ENCODE data around the gene MSL1.

MSL1 gene

DNA sequence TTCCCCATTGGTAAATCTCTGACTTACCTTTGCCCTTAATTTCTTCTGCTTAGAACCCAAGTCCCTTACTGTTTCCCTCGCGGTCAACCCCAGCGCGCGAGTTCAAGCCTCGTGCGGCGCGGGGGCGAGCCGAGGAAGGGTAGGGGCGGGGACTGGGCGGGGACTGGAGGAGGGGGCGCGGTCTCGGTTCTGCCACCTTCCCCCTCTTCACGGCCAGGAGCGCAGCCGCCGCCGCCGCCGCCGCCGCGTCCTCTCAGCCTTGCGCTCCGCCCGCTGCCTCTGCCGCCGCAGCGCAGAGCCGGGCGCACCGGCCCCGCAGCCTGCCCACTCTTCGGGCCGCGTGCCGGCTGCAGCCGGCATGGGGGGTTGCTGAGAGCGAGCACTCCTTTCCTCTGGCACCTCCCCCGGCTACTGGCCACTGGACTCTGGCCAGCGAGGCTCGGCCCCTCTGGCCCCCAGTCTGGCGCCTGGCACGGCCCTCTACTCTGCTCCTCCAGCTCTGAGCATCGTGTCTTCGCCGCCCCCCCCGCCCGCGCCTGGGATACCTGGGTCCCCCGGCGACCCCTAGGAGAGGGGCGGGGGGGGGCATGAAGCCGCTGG, 55.6 kb downstream of the MSL1 start, which contains the start of gene RAPGEFL1:
Gene RAPGEFL1, plus strand, starts transcription at position 196 of the 600 bp plus-strand sequence. Its CDS starts 392 bp downstream, at position 588.
- H2BK15ac ChIP-seq (ENCODE audit: low read length), result peak within 1 kb of the TSS; percentile 41
- no peaks in the 10 kb centered on the region for H3K79me1 ChIP-seq (ENCODE audit: low read depth, low read length)
- H3K27me3 ChIP-seq (ENCODE audit: control insufficient read depth in 3 of 3, insufficient read depth in 3 of 3, low read depth in 1 of 3, low read length in 3 of 3), result no peaks in the 10 kb centered on the region
- peaks cover 5 to 70% of the 10 kb centered on the region in 2 donors for H3K36me3 ChIP-seq (replicated peaks in 1 of 2; ENCODE audit: control insufficient read depth in 2 of 2, insufficient read depth in 2 of 2, low read length in 2 of 2)
- WGBS, 2 donors (ENCODE audit: extremely low coverage in 2 of 2, insufficient read length in 2 of 2, insufficient replicate concordance in 1 of 2), result no CpG with 5 or more reads among the region's 57 CpGs
- H3K4me1 ChIP-seq (ENCODE audit: control insufficient read depth in 2 of 2, insufficient read depth in 1 of 2, low read depth in 1 of 2, low read length in 2 of 2), result peaks cover 5 to 27% of the 10 kb centered on the region in 2 donors
- H4K8ac ChIP-seq (ENCODE audit: low read depth, low read length), result no peak within 1 kb of the TSS
- no peak within 1 kb of the TSS for H2BK5ac ChIP-seq (ENCODE audit: low read length)
- peak within 1 kb of the TSS; percentile 70 for H2BK12ac ChIP-seq (ENCODE audit: low read length)
- H3K23ac ChIP-seq (ENCODE audit: low read depth, low read length, poor library complexity), result peak within 1 kb of the TSS; percentile 80
- H3K9me3 ChIP-seq (replicated peaks in 1 of 2; ENCODE audit: control insufficient read depth in 2 of 2, insufficient read depth in 1 of 2, low read depth in 1 of 2, low read length in 2 of 2), result no peaks in the 10 kb centered on the region
- H3K14ac ChIP-seq (ENCODE audit: low read length), result peak within 1 kb of the TSS; percentile 67
- no peak within 1 kb of the TSS for H2AFZ ChIP-seq (ENCODE audit: low read length)
- H2BK120ac ChIP-seq (ENCODE audit: low read depth, low read length), result no peak within 1 kb of the TSS
- peak within 1 kb of the TSS; percentile 92 for H2AK5ac ChIP-seq (ENCODE audit: low read depth, low read length)
- H3K4ac ChIP-seq (ENCODE audit: low read length), result peak within 1 kb of the TSS; percentile 25
- peak within 1 kb of the TSS; percentile 90 for H3K4me2 ChIP-seq (ENCODE audit: insufficient read depth, low read length, poor library complexity, severe bottlenecking)
- peak within 1 kb of the TSS; percentile 60 for H3K9ac ChIP-seq (ENCODE audit: low read depth, low read length, poor library complexity)
- H3K18ac ChIP-seq (ENCODE audit: low read length), result peak within 1 kb of the TSS; percentile 99
- peak; percentile 75 for DNase-seq (ENCODE audit: low spot score)
- no peak within 1 kb of the TSS for H4K91ac ChIP-seq (ENCODE audit: low read depth, low read length, poor library complexity)
- peak within 1 kb of the TSS in 1 of 2 donors; percentile 73 for H3K4me3 ChIP-seq (ENCODE audit: low read length in 2 of 2)
- peak within 1 kb of the TSS; percentile 58 for H3K27ac ChIP-seq (replicated peaks; ENCODE audit: low read length)

DNA sequence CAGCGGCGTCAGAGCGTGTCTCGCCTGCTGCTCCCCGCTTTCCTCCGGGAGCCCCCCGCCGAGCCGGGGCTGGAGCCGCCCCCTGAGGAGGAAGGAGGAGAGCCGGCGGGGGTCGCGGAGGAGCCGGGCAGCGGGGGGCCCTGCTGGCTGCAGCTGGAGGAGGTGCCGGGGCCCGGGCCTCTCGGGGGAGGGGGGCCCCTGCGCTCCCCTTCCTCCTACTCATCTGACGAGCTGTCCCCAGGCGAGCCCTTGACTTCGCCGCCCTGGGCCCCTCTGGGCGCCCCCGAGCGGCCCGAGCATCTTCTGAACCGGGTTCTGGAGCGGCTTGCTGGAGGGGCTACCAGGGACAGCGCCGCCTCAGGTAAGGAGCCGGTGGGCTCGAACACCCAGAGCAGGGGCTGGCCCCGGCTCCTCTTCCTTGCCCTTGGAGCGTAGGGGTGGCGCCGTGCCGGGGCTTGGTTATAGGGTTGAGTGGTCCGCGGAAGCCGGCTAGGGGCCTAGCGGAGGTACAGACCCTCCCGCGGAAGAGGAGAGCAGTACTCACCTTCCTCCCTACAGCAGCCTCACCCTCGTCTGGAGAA, 56.3 kb downstream of the MSL1 start:
- peaks cover 5 to 63% of the 10 kb centered on the region in 2 donors for H3K36me3 ChIP-seq (replicated peaks in 1 of 2; ENCODE audit: control insufficient read depth in 2 of 2, insufficient read depth in 2 of 2, low read length in 2 of 2)
- no peak overlapping the region for H2AFZ ChIP-seq (ENCODE audit: low read length)
- H3K4ac ChIP-seq (ENCODE audit: low read length), result no peak overlapping the region
- H3K27me3 ChIP-seq (ENCODE audit: control insufficient read depth in 3 of 3, insufficient read depth in 3 of 3, low read depth in 1 of 3, low read length in 3 of 3), result no peaks in the 10 kb centered on the region
- peak overlapping the region; percentile 92 for H2AK5ac ChIP-seq (ENCODE audit: low read depth, low read length)
- no CpG with 5 or more reads among the region's 46 CpGs for WGBS, 2 donors (ENCODE audit: extremely low coverage in 2 of 2, insufficient read length in 2 of 2, insufficient replicate concordance in 1 of 2)
- H3K23ac ChIP-seq (ENCODE audit: low read depth, low read length, poor library complexity), result peak overlapping the region; percentile 80
- peak overlapping the region; percentile 40 for H3K9ac ChIP-seq (ENCODE audit: low read depth, low read length, poor library complexity)
- no peak overlapping the region for H2BK5ac ChIP-seq (ENCODE audit: low read length)
- no peak overlapping the region for H4K8ac ChIP-seq (ENCODE audit: low read depth, low read length)
- H2BK12ac ChIP-seq (ENCODE audit: low read length), result peak overlapping the region; percentile 41
- peak overlapping the region; percentile 8 for H3K14ac ChIP-seq (ENCODE audit: low read length)
- no peak overlapping the region for H2BK15ac ChIP-seq (ENCODE audit: low read length)
- no peak overlapping the region for H2BK120ac ChIP-seq (ENCODE audit: low read depth, low read length)
- H3K9me3 ChIP-seq (replicated peaks in 1 of 2; ENCODE audit: control insufficient read depth in 2 of 2, insufficient read depth in 1 of 2, low read depth in 1 of 2, low read length in 2 of 2), result no peaks in the 10 kb centered on the region
- peak overlapping the region in 1 of 2 donors; percentile 67 for H3K4me3 ChIP-seq (ENCODE audit: low read length in 2 of 2)
- peak overlapping the region; percentile 89 for H3K18ac ChIP-seq (ENCODE audit: low read length)
- H3K79me1 ChIP-seq (ENCODE audit: low read depth, low read length), result no peaks in the 10 kb centered on the region
- peaks cover 5 to 27% of the 10 kb centered on the region in 2 donors for H3K4me1 ChIP-seq (ENCODE audit: control insufficient read depth in 2 of 2, insufficient read depth in 1 of 2, low read depth in 1 of 2, low read length in 2 of 2)
- peak overlapping the region; percentile 90 for H3K4me2 ChIP-seq (ENCODE audit: insufficient read depth, low read length, poor library complexity, severe bottlenecking)
- no peak overlapping the region for H4K91ac ChIP-seq (ENCODE audit: low read depth, low read length, poor library complexity)
- H3K27ac ChIP-seq (replicated peaks; ENCODE audit: low read length), result no peak overlapping the region
- DNase-seq (ENCODE audit: low spot score), result no peak

- H2BK15ac ChIP-seq (ENCODE audit: low read length), result no peak overlapping the region
- H3K4me3 ChIP-seq (ENCODE audit: low read length in 2 of 2), result peak overlapping the region in 1 of 2 donors; percentile 67
- H3K79me1 ChIP-seq (ENCODE audit: low read depth, low read length), result no peaks in the 10 kb centered on the region
- H3K18ac ChIP-seq (ENCODE audit: low read length), result peak overlapping the region; percentile 89
- peak overlapping the region; percentile 92 for H2AK5ac ChIP-seq (ENCODE audit: low read depth, low read length)
- H3K4me2 ChIP-seq (ENCODE audit: insufficient read depth, low read length, poor library complexity, severe bottlenecking), result peak overlapping the region; percentile 90
- peaks cover 5 to 27% of the 10 kb centered on the region in 2 donors for H3K4me1 ChIP-seq (ENCODE audit: control insufficient read depth in 2 of 2, insufficient read depth in 1 of 2, low read depth in 1 of 2, low read length in 2 of 2)
- peak overlapping the region; percentile 95 for H3K4ac ChIP-seq (ENCODE audit: low read length)
- no peak overlapping the region for H4K8ac ChIP-seq (ENCODE audit: low read depth, low read length)
- H2BK5ac ChIP-seq (ENCODE audit: low read length), result no peak overlapping the region
- DNase-seq (ENCODE audit: low spot score), result no peak
- H3K23ac ChIP-seq (ENCODE audit: low read depth, low read length, poor library complexity), result peak overlapping the region; percentile 80
- no CpG with 5 or more reads among the region's 7 CpGs for WGBS, 2 donors (ENCODE audit: extremely low coverage in 2 of 2, insufficient read length in 2 of 2, insufficient replicate concordance in 1 of 2)
- no peak overlapping the region for H2BK12ac ChIP-seq (ENCODE audit: low read length)
- no peak overlapping the region for H2BK120ac ChIP-seq (ENCODE audit: low read depth, low read length)
- peaks cover 3 to 57% of the 10 kb centered on the region in 2 donors for H3K36me3 ChIP-seq (replicated peaks in 1 of 2; ENCODE audit: control insufficient read depth in 2 of 2, insufficient read depth in 2 of 2, low read length in 2 of 2)
- no peak overlapping the region for H2AFZ ChIP-seq (ENCODE audit: low read length)
- H3K27ac ChIP-seq (replicated peaks; ENCODE audit: low read length), result no peak overlapping the region
- H3K27me3 ChIP-seq (ENCODE audit: control insufficient read depth in 3 of 3, insufficient read depth in 3 of 3, low read depth in 1 of 3, low read length in 3 of 3), result no peaks in the 10 kb centered on the region
- H3K9ac ChIP-seq (ENCODE audit: low read depth, low read length, poor library complexity), result no peak overlapping the region
- no peak overlapping the region for H3K14ac ChIP-seq (ENCODE audit: low read length)
- no peak overlapping the region for H4K91ac ChIP-seq (ENCODE audit: low read depth, low read length, poor library complexity)
- no peaks in the 10 kb centered on the region for H3K9me3 ChIP-seq (replicated peaks in 1 of 2; ENCODE audit: control insufficient read depth in 2 of 2, insufficient read depth in 1 of 2, low read depth in 1 of 2, low read length in 2 of 2)
These were observed 56.9 kb downstream of the MSL1 start for GRCh38 chr17:40178660-40179059.

DNA sequence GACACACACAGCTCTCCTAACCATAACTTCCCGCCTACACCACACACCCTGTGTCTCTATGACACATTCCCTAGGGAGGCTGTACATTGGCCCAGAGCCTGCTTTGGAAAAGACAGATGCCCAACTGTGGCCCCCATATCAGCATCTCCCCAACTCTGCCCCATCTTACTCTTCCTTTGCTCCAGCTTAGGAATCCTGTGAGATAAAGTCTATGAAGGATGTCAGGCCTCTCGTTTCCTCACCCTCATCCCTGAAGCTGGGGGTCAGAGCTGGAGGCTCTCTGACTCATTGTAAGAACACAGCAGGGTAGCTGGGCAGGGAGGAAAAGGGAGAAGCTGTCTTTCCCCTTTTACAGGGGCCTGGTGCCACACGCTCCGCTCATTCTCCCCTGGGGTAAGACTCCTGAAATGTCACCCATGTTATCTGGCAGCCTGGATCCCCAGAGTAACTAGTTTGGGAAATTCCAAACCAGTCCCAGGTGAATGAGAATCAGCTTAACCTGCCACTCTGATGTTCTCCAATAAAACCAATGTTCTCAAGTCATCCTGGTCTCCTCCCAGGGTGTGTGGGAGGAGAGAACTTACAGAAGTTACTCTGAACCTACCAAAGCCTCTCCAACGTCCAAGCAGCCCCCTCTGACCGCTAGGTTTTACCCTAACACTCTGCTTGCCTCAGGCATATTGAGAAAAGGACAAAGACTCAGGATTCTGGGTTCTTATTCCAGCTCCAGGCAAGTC, 58.3 kb downstream of the MSL1 start:
- no peak overlapping the region for H2BK12ac ChIP-seq (ENCODE audit: low read length)
- H3K14ac ChIP-seq (ENCODE audit: low read length), result no peak overlapping the region
- H4K8ac ChIP-seq (ENCODE audit: low read depth, low read length), result no peak overlapping the region
- H3K27me3 ChIP-seq (ENCODE audit: control insufficient read depth in 3 of 3, insufficient read depth in 3 of 3, low read depth in 1 of 3, low read length in 3 of 3), result no peaks in the 10 kb centered on the region
- H3K9ac ChIP-seq (ENCODE audit: low read depth, low read length, poor library complexity), result no peak overlapping the region
- peaks cover 5 to 27% of the 10 kb centered on the region in 2 donors for H3K4me1 ChIP-seq (ENCODE audit: control insufficient read depth in 2 of 2, insufficient read depth in 1 of 2, low read depth in 1 of 2, low read length in 2 of 2)
- peak overlapping the region; percentile 53 for H2BK5ac ChIP-seq (ENCODE audit: low read length)
- peak overlapping the region; percentile 25 for H3K4me2 ChIP-seq (ENCODE audit: insufficient read depth, low read length, poor library complexity, severe bottlenecking)
- no peak overlapping the region for H4K91ac ChIP-seq (ENCODE audit: low read depth, low read length, poor library complexity)
- no peak overlapping the region for H3K4me3 ChIP-seq (ENCODE audit: low read length in 2 of 2)
- H3K9me3 ChIP-seq (replicated peaks in 1 of 2; ENCODE audit: control insufficient read depth in 2 of 2, insufficient read depth in 1 of 2, low read depth in 1 of 2, low read length in 2 of 2), result no peaks in the 10 kb centered on the region
- H3K36me3 ChIP-seq (replicated peaks in 1 of 2; ENCODE audit: control insufficient read depth in 2 of 2, insufficient read depth in 2 of 2, low read length in 2 of 2), result peaks cover 3 to 43% of the 10 kb centered on the region in 2 donors
- DNase-seq (ENCODE audit: low spot score), result no peak
- no peak overlapping the region for H2BK120ac ChIP-seq (ENCODE audit: low read depth, low read length)
- H3K4ac ChIP-seq (ENCODE audit: low read length), result no peak overlapping the region
- no peak overlapping the region for H2AFZ ChIP-seq (ENCODE audit: low read length)
- H3K18ac ChIP-seq (ENCODE audit: low read length), result no peak overlapping the region
- H3K79me1 ChIP-seq (ENCODE audit: low read depth, low read length), result no peaks in the 10 kb centered on the region
- H3K27ac ChIP-seq (replicated peaks; ENCODE audit: low read length), result no peak overlapping the region
- no CpG with 5 or more reads among the region's 6 CpGs for WGBS, 2 donors (ENCODE audit: extremely low coverage in 2 of 2, insufficient read length in 2 of 2, insufficient replicate concordance in 1 of 2)
- no peak overlapping the region for H2BK15ac ChIP-seq (ENCODE audit: low read length)
- H3K23ac ChIP-seq (ENCODE audit: low read depth, low read length, poor library complexity), result no peak overlapping the region
- no peak overlapping the region for H2AK5ac ChIP-seq (ENCODE audit: low read depth, low read length)

Data from neuronal stem cell (in vitro differentiated cells).